Measurements from ENCODE around the gene HLCS.

- TF ChIP-seq CTCF (conservative IDR thresholded peaks at IDR 0.05; ENCODE audit: low read length): no peak
- TF ChIP-seq EZH2phosphoT487 (IDR thresholded peaks at IDR 0.05; ENCODE audit: borderline replicate concordance): no peak
These were observed 174.6 kb downstream of the HLCS start for GRCh38 chr21:36791695-36792470.

Data from Loucy (cell line).